Stimulated activated CD4-positive, alpha-beta T cell treated with anti-CD3 and anti-CD28 coated beads, Interleukin-1b, Interleukin-23, amount 100 ng/mL, for 24 hours (primary cell): ENCODE data around the gene HIRIP3.
A peak's percentile ranks its signal among the peaks of the same experiment; 100 is the strongest.
"Not testable (repeated sequence)": the region's sequence is repeated elsewhere in the genome, so short reads cannot be mapped to it uniquely, and the experiment has no call there.

Source experiments
- DNase-seq, 4 experiments: peaks; one replicate each; pipeline ENCODE4 v3.0.0-alpha.2; 2020; ENCODE audit warnings: low read depth in 4 of 4, low spot score in 1 of 4

The HIRIP3 gene

DNA sequence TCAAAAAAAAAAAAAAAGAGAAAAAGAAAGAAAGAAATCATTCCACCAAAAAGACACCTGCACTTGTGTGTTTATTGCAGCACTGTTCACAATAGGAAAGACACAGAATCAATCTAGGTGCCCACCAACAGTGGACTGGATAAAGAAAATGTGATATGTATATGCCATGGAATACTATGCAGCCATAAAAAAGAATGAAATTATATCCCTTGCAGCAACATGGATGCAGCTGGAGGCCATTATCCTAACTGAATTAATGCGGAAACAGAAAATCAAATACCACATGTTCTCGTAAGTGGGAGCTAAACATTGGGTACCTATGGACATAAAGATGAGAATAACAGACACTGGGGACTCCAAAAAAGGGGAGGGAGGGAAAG, 21.9 kb upstream of the HIRIP3 start:
- no peak for DNase-seq

DNA sequence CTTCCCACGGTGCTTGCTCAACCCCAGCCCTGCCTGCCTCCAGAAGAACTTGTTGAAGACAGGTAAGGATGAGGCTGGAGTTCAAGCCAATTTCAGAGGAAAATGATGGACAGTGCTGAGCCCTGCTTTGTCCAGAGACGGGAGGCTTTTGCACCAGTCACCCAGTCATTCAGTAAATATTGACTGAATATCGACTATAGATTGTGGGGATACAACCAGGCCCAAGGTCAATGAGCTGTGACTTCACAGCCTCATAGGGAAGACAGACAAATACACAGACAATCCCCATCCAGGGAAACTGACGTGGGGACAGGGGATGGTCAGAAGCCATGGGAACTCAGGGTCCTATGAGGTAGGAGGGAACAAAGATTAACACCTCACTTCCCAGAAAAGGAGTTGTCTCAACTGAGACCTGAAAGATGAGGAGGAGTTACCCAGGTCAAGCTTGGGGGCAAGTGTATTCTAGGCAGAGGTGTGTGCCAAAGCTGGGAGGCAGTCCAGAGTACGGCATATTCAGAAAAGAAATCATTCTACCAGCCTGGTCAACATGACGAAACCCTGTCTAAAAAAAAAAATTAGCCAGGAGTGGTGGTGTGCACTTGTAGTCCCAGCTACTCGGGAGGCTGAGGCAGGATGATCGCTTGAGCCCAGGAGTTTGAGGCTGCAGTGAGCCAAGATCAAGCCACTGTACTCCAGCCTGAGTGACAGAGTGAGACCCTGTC, 21.3 kb upstream of the HIRIP3 start:
- DNase-seq = no peak

DNA sequence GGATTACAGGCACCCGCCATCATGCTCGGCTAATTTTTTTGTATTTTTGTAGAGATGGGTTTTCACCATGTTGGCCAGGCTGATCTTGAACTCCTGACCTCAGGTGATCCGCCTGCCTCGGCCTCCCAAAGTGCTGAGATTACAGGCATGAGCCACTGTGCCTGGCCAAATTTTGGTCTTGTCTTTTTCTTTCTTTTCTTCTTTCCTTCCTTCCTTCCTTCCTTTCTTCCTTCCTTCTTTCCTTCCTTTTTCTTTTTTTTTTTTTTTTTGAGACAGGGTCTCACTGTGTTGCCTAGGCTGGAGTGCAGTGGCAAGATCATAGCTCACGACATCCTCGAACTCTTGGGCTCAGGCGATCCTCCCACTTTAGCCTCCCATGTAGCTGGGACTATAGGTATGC, 20.0 kb upstream of the HIRIP3 start:
- DNase-seq = not testable (repeated sequence)

DNA sequence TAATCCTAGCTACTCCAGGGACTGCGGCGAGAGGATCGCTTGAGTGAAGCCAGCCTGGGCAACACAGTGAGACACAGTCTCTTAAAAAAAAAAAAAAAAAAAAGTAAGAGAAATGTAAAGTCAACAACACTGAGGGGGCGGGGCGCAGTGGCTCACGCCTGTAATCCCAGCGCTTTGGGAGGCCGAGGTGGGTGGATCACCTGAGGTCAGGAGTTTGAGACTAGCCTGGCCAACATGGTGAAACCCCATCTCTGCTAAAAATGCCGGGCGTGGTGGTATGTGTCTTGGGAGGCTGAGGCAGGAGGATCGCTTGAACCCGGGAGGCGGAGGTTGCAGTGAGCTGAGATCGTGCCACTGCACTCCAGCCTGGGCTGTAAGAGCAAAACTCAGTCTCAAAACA, 17.2 kb upstream of the HIRIP3 start:
- DNase-seq = not testable (repeated sequence)

DNA sequence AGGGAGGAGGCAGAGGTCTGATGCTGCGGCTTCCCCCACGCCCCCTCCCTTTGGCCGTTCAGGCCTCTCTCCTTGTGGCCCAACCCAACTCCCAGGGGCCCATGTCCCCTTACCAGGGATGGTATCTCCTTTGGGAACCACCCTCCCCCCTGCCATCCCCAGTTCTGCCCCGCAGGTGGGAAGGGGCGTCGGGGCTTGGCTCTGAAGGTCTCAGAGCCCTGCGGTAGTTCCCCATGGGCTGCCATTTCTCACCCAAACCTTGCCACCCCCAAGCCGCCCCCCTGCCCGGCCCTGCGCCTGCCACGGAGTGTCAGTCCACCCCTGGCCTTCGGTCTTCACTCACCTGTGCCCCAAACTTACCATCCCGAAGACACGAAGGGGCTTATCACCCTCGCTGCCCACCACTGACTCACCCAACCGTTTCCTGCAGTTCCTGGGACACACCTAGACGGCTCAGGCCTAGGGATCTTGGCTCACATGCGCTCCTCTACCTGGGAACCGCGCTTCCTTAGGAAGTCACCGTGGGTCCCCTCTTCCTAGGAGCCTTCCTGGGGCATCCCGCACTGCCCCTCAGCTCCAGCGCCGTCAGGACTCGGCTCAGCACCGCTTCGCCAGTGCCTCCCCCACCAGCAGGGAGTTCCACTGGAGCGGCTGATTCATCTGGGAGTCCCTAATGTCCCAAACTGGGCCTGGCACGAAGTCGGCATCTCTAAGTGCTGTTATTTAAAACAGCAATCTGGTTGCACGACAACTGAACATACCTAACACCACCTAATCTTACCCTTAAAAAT, 16.5 kb upstream of the HIRIP3 start:
- DNase-seq = no peak

GRCh38 chr16:30010844-30011713, 15.7 kb upstream of the HIRIP3 start, which contains the start of gene DOC2A:
Gene DOC2A (minus strand): TSS chr16:30011027. CDS start chr16:30010222, 805 bp downstream.
- DNase-seq = peak in 1 of 4 experiments; percentile 31

GRCh38 chr16:30009990-30010843, 14.8 kb upstream of the HIRIP3 start:
- DNase-seq = no peak

- DNase-seq = no peak
Measured at GRCh38 chr16:30009085-30009862, 13.9 kb upstream of the HIRIP3 start.

DNA sequence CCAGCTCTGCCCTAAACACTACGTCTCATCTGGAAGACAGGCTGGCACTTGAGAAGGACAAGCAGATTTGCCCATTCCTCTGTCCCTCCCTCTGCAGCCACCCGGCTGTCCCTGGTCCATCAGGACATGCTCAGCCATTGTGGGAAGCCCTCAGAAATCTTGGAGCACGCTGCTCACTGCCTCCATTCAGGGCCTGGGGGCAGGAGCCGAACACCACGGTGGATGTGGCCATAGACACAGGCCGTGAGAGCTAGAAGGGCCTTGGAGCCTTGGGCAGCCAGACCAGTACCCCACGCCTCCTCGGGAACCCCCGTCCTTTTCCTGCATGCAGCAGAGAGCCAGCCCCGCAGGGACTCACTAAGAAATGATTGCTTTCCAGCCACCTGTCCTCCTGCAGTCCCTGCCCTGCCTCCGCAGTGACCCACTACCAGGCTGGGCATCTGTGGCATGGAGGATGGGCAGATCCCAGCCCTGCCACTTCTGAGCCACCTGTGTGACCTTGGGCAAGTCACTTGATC, 12.0 kb upstream of the HIRIP3 start:
- no peak for DNase-seq

DNA sequence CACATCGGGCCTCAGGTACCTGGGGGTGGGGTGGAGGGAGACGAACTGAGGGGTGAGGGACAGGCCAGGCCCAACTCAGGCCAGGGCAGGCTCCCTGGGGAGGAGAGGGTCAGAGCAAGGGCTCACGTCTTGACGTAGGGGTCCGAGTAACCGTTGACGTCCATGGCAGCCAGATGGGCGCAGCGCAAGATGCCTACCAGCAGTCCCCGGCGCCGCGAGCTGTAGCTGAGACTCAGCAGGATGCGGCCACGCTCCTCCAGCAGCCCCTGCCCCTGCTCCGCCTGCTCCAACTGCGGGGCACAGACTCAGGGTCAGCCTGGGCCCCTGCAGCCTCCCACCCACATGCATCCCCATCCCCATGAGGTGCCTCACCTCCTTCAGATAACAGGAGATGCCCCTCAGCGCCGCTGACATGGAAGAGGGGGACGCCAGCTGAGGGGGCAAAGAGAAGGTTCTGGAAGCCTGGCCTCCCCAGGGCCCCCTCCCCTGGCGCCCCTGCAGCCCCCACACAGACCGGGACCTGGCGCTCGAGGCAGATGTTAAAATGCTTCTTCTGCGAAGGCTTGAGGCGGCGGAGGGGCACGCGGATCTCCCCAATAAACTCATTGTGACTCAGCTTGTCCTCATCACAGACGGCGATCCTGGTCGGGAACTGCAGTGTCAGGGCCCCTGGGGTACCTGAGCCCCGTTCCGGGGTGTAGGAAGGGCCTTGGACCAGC, 11.4 kb upstream of the HIRIP3 start:
- no peak for DNase-seq

- DNase-seq = no peak
Measured at GRCh38 chr16:30006095-30006473, 10.7 kb upstream of the HIRIP3 start.

DNA sequence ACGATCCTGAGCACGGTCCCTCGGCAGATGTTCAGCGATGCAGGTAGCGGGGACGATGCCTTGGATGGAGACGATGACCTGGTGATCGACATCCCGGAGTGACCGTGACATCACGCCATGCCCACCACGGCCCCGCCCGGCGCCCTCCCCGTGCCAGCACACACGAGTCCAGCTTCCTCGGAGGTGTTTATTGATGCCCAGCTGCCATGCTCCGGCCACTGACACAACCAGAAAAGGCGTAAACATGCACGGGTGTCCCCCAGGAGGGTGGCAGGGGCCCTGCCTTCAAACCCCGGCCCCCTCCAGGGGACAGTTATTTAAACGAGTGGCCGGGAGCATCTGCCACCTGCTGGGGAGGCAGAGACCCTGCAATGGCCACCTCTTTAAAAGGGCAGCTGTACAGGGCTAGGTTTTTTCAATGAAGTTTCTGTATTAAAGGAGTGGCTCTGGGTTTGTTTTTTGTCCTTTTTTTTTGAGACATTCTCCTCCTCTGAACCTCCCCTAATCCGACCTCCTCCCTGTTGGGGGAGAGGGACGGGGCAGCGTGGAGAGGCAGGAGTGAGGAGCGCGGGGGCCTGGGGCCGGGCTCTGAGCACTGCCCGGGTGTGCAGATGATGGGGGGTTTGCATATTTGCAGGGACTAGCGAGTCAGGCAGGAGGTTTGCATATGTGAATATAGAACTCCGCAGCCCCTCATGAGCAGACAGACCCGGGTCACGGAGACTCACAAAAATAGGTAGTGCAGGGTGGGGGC, 10.1 kb upstream of the HIRIP3 start:
- no peak for DNase-seq

DNA sequence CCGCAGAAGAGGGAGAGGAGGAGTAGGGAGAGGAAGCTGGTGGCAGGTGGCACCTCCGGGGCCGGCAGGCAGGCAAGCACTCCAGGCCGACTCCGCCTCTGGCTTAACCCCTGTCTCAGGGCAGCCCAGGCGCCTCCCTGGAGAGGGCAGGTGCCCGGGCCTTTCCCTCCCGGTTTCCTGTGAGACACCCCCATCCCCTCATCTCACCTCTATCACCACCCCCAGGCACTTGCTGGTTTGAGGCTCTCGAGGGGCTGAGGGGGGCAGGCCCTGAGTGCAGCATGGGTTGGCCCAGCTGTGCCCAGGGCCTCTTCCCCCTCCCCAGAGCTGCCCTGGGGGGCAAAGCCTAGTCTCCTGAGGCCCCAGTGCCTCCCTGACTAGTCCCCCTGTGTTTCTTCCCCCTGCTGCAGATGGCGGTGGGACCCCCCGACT, 9.4 kb upstream of the HIRIP3 start:
- DNase-seq = no peak

GRCh38 chr16:30004424-30004776, 9.0 kb upstream of the HIRIP3 start:
- DNase-seq = no peak

DNA sequence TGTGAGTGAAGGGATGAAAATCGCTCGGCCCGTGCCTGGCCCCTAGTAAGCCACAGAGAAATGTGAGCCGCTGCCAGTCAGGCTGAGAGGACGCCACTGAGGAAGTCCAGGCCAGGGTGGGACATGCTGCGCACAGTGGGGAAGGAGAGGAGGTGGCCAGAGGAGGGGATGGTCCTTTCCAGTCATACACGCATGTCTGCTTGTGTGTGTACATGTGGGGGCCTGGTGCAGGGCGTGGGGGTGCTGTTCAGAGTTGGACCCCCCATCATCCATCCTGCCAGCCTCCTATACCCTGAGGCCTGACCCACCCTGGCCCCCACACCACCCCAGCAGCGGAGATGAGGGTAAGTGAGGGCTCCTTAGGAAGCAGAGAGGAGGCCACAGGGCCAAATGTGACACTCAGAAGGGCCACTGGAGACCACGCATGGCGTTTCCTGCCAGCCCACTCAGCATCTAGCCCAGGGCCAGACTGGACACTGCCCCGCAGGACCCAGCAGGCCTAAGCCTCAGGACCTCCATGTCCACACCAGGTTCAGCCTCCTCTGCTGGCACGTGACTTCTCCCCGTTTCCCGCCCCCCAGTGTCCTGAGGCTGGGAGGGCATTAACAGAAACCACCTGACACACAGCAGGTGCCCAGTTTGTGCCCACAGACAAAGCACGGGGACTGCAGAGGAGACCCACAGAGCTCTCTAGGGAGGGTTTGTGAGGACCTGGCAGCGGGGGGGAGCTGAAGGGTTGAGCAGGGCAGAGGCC, 8.4 kb upstream of the HIRIP3 start:
- DNase-seq = no peak

DNA sequence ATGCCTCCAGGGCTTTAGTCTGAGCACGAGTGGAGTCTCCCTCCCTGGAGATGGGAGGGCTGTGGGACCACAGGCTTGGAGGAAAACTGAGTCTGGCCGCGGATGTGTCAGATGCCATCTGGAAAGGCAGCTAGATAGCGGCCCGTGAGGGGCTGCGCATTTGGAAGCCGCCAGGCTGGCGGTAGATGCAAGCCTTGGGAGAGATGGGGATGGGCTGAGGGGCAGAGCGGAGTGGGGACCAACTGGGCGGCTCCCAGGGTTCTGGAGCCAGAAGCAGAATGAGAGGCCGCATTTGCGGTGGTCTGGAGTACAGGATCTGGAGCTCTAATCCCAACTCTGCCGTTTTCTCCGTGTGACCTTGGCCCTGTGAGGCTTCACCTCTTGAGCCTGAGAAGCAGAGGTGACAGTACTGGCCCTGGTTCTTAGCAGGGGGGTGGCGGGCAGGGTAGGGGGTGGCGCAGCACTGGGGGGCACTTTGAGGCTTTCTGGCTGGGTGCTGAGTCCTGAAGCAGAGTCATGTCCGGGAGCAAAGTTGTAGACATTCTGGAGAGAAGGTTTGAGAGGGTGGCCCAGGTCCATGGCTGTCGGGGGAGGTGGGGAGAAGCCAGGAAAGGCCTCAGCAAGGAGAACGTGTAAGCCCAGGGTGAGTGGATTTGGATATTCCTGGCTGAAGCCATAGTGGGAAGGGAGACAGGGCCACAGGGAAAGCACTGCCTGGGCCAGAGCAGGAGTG, 7.4 kb upstream of the HIRIP3 start:
- DNase-seq = no peak
